DOHH2 (cell line): Measurements from ENCODE around the gene KCNQ1OT1.

Experiments used
- H3F3A ChIP-seq: fragments of 200-600 bp; sonication (generic), shearing (Covaris generic); 2 replicates; pipeline ENCODE4 v1.6.0; 2016; ENCODE audit warnings: antibody characterized with exemption, mild to moderate bottlenecking; ENCODE audit not compliant: control insufficient read depth, insufficient read depth
- H3K27ac ChIP-seq: fragments of 200-600 bp; sonication (generic); 2 replicates; pipeline ENCODE4 v1.5.1; 2014; ENCODE audit warnings: low read depth, mild to moderate bottlenecking, low read length, moderate library complexity
- H3K27me3 ChIP-seq: fragments of 200-600 bp; sonication (generic); 2 replicates; pipeline ENCODE4 v1.6.1; 2014; ENCODE audit warnings: mild to moderate bottlenecking, low read length, mixed read lengths; ENCODE audit not compliant: control insufficient read depth
- H3K36me3 ChIP-seq: fragments of 200-600 bp; sonication (generic); 2 replicates; pipeline ENCODE4 v1.6.1; 2014; ENCODE audit warnings: mild to moderate bottlenecking, low read length, moderate library complexity, mixed read lengths; ENCODE audit not compliant: control insufficient read depth
- H3K4me1 ChIP-seq: fragments of 200-600 bp; sonication (generic); 2 replicates; pipeline ENCODE4 v1.6.1; 2014; ENCODE audit warnings: mild to moderate bottlenecking, low read length, mixed read lengths; ENCODE audit not compliant: control insufficient read depth
- H3K4me2 ChIP-seq: fragments of 200-600 bp; sonication (generic); 2 replicates; pipeline ENCODE4 v1.6.0; 2014; ENCODE audit warnings: mild to moderate bottlenecking, low read length, moderate library complexity
- H3K4me3 ChIP-seq: fragments of 200-600 bp; sonication (generic); 2 replicates; pipeline ENCODE4 v1.5.1; 2014; ENCODE audit warnings: mild to moderate bottlenecking, low read length, mixed read lengths
- H3K79me2 ChIP-seq: fragments of 200-600 bp; sonication (generic); 2 replicates; pipeline ENCODE4 v1.6.1; 2014; ENCODE audit warnings: mild to moderate bottlenecking, low read length, mixed read lengths; ENCODE audit not compliant: control insufficient read depth
- H3K9me2 ChIP-seq: fragments of 200-600 bp; sonication (generic); replicated peaks from 2 replicates; pipeline ENCODE4 v1.6.1; 2014; ENCODE audit warnings: mild to moderate bottlenecking, low read length, mixed read lengths; ENCODE audit not compliant: control insufficient read depth
- H3K9me3 ChIP-seq: fragments of 200-600 bp; sonication (generic); 2 replicates; pipeline ENCODE4 v1.6.1; 2014; ENCODE audit warnings: antibody characterized with exemption, low read length, mixed read lengths; ENCODE audit not compliant: control insufficient read depth, insufficient read depth
- H4K20me1 ChIP-seq: fragments of 200-600 bp; sonication (generic); 2 replicates; pipeline ENCODE4 v1.6.0; 2014; ENCODE audit warnings: low read depth, mild to moderate bottlenecking, antibody characterized with exemption, low read length, moderate library complexity; ENCODE audit not compliant: control insufficient read depth, insufficient read depth
- EZH2phosphoT487 ChIP-seq: fragments of 200-600 bp; sonication (generic); IDR thresholded peaks from 2 replicates; pipeline ENCODE4 v1.6.1; 2017; ENCODE audit warnings: borderline replicate concordance, mild to moderate bottlenecking, antibody characterized with exemption, low read length, moderate library complexity, mixed read lengths
- TF ChIP-seq, protein P1 (sequence below): fragments of 200-600 bp; sonication (generic); IDR thresholded peaks from one replicate; pipeline ENCODE4 v1.5.1; 2014; ENCODE audit warnings: antibody characterized with exemption, mild to moderate bottlenecking, low read depth, low read length; ENCODE audit not compliant: poor library complexity, severe bottlenecking

KCNQ1OT1 gene

DNA sequence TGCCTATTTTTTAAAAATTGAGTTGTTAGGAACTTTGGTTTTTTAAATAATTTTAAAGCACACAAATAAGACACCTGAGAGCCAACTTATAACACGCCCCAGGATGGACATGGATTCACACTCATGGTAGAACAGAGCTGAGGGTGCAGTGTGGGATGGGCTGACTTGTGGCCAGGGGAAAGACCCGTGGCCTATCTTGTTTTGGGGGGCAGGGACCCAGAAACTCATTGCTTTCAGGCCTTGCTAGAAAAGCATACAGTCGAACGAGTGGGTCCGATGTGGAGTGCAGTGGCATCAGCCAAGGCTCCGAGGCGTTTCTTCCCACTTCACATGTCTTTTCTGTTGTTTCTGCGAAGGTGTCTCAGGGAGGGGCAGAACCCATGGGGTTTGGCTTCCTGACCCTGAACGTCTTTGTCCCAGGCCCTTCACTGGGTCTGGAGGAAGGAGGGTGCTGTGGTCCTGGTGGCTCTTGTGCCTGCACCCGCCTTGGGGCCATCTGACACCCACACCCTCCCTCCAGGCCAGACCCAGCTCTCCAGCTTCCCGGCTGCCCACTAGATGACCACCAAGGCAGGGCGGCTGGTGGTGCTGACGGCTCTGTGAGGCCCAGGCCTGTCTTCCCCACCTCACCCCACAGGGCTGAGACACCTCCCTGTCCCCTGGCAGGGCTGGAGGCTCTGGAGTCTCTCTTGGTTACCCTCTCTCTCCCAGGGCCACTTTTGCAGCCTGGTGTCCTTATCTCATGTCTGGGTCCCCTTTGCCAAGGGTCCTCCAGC lies 134.2 kb downstream of the KCNQ1OT1 start:
- TF ChIP-seq, protein P1, sequence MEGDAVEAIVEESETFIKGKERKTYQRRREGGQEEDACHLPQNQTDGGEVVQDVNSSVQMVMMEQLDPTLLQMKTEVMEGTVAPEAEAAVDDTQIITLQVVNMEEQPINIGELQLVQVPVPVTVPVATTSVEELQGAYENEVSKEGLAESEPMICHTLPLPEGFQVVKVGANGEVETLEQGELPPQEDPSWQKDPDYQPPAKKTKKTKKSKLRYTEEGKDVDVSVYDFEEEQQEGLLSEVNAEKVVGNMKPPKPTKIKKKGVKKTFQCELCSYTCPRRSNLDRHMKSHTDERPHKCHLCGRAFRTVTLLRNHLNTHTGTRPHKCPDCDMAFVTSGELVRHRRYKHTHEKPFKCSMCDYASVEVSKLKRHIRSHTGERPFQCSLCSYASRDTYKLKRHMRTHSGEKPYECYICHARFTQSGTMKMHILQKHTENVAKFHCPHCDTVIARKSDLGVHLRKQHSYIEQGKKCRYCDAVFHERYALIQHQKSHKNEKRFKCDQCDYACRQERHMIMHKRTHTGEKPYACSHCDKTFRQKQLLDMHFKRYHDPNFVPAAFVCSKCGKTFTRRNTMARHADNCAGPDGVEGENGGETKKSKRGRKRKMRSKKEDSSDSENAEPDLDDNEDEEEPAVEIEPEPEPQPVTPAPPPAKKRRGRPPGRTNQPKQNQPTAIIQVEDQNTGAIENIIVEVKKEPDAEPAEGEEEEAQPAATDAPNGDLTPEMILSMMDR: no peak
- no peak for TF ChIP-seq EZH2phosphoT487
- no peaks in the 10 kb centered on the region for H3K36me3 ChIP-seq
- no peaks in the 10 kb centered on the region for H3K9me2 ChIP-seq
- H4K20me1 ChIP-seq: no peaks in the 10 kb centered on the region
- no peaks in the 10 kb centered on the region for H3K79me2 ChIP-seq
- no peak overlapping the region for H3K4me3 ChIP-seq
- no peaks in the 10 kb centered on the region for H3K27me3 ChIP-seq
- no peaks in the 10 kb centered on the region for H3K4me1 ChIP-seq
- no peak overlapping the region for H3K27ac ChIP-seq
- no peaks in the 10 kb centered on the region for H3K9me3 ChIP-seq
- H3F3A ChIP-seq: no peaks in the 10 kb centered on the region
- H3K4me2 ChIP-seq: no peak overlapping the region

DNA sequence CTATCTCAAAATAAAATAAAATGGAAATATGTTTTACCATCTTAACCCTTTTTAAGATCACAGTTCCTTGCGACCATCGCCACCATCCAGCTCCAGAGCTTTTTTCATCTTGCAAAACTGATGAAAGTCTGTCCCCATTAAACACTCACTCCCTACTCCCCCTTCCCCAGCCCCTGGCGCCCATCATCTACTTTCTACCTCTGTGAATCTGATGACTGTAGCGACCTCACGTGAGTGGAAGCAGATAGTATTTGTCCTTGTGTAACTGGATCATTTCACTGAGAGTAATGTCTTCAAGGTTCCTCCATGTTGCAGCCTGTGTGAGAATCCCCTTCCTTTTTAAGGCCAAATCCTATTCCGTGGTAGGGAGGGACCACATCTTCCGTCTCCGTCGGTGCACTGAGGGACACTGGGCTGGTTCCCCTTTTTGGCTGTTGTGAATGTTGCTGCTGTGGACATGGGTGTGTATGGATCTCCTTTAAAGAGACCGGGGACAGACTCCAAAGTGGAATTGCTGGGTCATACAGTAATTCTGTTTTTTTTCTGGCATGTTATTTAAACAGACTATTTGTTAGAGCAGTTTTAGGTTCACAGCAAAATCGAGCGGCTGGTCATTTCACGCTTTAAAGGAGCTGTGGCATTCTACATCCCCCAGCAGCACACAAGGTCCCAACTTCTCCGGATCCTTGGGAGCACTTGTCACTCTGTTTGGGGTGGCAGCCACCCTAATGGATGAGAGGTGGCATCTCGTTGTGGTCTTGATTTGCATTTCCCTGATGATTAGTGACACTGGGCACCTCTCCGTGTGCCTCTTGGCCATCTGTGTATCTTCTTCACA lies 135.0 kb downstream of the KCNQ1OT1 start:
- Histone ChIP-seq H3K9me2 (no peaks in the 10 kb centered on the region), H3K4me2 (no peak overlapping the region), H3K36me3 (no peaks in the 10 kb centered on the region), H3K9me3 (no peaks in the 10 kb centered on the region), H4K20me1 (no peaks in the 10 kb centered on the region), H3K79me2 (no peaks in the 10 kb centered on the region), H3K27me3 (no peaks in the 10 kb centered on the region), H3K27ac (no peak overlapping the region), H3F3A (no peaks in the 10 kb centered on the region), H3K4me1 (no peaks in the 10 kb centered on the region), H3K4me3 (no peak overlapping the region)
- TF ChIP-seq, protein P1: no peak
- TF ChIP-seq EZH2phosphoT487: no peak

DNA sequence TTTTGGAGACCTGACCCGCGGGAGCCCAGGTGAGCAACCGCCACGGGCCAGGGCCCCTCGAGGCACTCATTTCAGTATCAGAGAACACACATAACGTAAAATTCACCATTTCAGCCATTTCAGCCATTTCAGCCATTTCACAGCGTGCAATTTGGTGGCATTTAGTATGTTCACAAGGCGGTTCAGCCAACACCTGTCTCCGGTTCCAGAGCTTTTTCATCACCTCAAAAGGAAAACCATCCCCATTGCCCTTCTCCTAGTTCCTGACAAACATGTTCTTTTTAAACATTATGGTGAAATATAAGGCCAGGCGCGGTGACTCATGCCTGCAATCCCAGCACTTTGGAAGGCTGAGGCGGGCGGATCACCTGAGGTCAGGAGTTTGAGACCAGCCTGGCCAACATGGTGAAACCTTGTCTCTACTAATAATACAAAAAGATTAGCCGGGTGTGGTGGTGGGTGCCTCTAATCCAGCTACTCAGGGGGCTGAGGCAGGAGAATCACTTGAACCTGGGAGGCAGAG lies 135.7 kb downstream of the KCNQ1OT1 start:
- Histone ChIP-seq H3K4me1 (no peaks in the 10 kb centered on the region), H4K20me1 (no peaks in the 10 kb centered on the region), H3K27me3 (no peaks in the 10 kb centered on the region), H3K36me3 (no peaks in the 10 kb centered on the region), H3K9me2 (no peaks in the 10 kb centered on the region), H3F3A (no peaks in the 10 kb centered on the region), H3K9me3 (no peaks in the 10 kb centered on the region), H3K4me3 (no peak overlapping the region), H3K4me2 (no peak overlapping the region), H3K27ac (no peak overlapping the region), H3K79me2 (no peaks in the 10 kb centered on the region)
- no peak for TF ChIP-seq EZH2phosphoT487
- TF ChIP-seq, protein P1: no peak
